NOMO-1 (cell line): ENCODE data around the gene ARHGEF33.

Source experiments
- DNase-seq, 2 experiments: peaks; one replicate each; lab custom pipeline; 2025; ENCODE audit not compliant: unreplicated experiment in 2 of 2; lab: John Stamatoyannopoulos, UW

ARHGEF33 gene

GRCh38 chr2:39007875-39008504 is 118.3 kb downstream of the ARHGEF33 start:
- DNase-seq = no peak

GRCh38 chr2:39008665-39009064 is 119.0 kb downstream of the ARHGEF33 start:
- DNase-seq = no peak

GRCh38 chr2:39013871-39014270 is 124.2 kb downstream of the ARHGEF33 start:
- no peak for DNase-seq

GRCh38 chr2:39015424-39015823 is 125.7 kb downstream of the ARHGEF33 start:
- DNase-seq = no peak

GRCh38 chr2:39017334-39017733 is 127.7 kb downstream of the ARHGEF33 start:
- DNase-seq = no peak

GRCh38 chr2:39018638-39019037 is 129.0 kb downstream of the ARHGEF33 start:
- no peak for DNase-seq

- no peak for DNase-seq
These were observed 130.7 kb downstream of the ARHGEF33 start for GRCh38 chr2:39020383-39020782.

- no peak for DNase-seq
These were observed 133.1 kb downstream of the ARHGEF33 start for GRCh38 chr2:39022642-39023235.

GRCh38 chr2:39023649-39024048 is 134.0 kb downstream of the ARHGEF33 start:
- no peak for DNase-seq

- no peak for DNase-seq
These were observed 135.2 kb downstream of the ARHGEF33 start for GRCh38 chr2:39024833-39025232.
